HG03196 (cell line): ENCODE results near the gene KAT6B.

Experiments
- ATAC-seq: cut with Tn5 transposase; IDR thresholded peaks from one replicate; pipeline ENCODE4 v1.9.1; 2021; ENCODE audit not compliant: unreplicated experiment

The KAT6B gene

DNA sequence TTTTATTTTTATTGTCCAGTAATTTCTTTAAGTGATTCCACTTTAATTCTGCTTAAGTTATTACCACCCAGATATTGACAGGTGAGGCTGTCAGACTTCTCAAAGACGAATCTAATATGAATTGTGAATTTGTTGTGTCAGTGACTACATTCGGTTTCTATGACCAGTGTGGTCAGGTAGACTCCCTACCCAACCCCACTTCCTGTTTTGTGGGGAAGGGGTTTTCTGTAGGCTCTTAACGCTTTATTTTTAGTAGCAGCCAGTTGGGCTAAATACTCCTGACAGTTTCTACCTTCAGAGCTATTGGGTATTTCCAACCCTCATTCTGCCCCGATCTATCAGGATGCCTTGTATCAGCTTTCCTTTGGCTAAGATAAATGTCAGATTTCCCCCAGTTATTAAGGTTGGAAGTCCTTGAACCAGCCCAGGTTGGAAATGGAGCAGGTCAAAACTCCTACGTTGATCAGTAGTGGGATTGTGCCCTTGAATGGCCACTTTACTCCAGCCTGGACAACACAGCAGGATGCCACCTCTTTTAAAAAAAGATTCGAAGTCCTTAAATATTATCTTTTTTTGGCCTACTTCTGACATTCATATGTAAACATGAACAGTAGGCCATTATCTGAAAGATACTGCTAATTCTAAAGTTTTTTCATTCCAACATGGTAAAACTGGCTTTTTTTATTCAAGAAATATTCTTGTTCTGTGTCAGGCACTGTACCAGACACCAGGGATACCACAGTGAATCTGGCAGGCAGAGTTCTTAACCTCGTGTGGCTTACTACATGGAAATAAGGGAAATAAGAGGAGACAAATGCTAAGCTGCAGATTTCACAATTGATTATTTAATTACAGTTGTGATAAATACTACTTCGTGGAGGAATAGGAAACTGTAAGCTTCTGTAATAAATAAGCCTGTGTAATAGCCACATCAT, 151.8 kb downstream of the KAT6B start:
- peak; percentile 80 for ATAC-seq

DNA sequence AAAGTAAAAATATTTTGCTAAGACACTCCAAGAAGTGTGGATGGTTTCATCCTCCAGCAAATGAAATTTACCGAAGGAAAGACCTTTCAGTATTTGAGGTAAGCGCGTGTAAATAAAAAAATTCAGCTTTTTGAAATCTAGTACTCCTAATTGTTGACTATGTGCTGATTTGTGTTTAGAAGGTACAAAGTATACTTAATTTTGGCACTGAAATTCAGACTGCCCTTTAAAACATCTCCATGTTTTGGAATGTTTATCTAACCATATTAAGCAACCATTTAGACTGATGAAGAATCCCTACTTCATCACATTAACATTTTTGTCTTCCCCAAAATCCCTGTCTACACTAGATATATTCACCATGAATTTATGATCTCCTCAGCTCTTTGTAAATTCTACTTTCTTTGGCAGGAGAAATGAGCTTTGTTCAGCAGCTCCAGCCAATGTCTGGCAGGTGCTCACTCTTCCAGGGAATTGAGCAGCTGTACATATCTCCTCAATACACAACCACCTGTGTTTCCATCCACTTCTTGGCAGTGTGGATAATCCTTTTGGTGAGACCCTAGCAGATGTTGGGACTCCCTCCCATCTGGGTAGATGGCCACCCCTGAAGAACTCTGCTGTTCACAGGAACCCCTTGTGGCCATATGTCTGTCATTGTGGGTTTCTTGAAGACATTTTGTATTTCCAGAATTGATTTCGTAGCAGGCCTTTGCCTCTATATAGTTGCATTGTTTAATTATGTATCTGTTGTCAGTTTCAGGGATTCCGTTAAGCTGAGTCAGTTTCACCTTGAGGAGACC, 155.6 kb downstream of the KAT6B start:
- no peak for ATAC-seq

DNA sequence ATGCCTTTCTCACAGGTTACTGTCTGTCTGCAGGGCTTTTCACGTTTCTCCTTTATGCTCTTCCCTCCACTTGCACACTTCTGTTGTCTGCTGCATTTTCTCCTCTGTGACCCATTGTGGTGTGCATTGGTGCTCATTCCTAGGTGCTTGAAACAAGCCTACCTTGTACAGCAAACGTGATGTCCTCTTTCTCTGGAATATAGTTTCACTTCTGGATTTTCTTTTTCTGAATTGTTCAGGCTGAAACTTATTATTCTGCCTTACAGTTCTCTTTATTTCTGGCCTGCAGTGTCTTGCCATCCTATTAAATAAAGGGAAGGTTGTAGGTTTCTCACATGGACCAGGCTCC, 156.2 kb downstream of the KAT6B start:
- ATAC-seq, result no peak

DNA sequence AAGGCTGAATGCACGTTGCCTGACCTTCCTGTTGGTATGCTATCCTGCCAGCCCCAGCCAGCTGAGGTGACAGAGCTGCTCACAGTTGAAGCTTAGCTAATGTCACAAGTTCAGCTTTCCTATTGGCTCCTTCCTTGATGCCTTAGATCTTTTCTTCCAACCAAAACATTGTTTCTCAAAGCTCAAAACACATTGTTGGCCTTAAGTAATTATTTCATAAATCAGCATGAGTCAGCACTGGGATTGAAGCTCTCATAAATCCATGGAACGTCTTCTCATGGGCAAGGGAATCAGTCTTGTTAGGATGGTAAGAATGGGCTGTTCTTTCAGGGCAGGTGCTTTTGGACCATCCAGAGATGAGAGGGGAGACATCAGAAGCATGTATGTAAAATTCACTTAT, 157.0 kb downstream of the KAT6B start:
- no peak for ATAC-seq

DNA sequence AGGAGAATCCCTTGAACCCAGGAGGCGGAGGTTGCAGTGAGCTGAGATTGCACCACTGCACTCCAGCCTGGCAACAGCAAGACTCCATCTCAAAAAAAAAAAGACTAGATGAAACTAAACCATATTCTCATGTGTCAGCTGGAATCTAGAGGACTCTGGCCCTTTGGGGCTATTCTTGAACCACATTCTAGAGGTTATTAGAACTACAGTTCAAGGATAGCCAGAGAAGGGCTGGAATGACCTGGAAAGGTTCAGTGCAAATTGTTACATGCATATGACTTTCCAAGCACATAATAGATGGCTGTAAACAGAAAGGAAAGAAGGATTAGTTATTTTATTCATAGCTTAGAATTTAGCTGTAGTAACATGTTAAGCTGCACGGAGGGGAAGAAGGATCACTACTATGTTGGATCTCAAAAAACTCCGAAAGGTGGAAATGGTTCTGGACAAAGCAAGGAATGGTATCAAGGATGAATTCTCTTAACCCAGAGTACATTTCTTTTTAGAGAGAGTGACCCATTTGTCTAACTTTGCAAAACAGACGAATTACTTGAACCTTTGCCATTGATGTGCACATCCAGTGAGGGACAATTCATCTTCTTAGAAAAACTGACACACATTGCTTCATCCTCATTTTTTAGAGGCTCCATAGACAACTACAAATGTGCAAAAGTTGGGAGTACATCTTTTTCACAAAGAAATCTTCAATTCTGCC, 161.1 kb downstream of the KAT6B start:
- no peak for ATAC-seq

DNA sequence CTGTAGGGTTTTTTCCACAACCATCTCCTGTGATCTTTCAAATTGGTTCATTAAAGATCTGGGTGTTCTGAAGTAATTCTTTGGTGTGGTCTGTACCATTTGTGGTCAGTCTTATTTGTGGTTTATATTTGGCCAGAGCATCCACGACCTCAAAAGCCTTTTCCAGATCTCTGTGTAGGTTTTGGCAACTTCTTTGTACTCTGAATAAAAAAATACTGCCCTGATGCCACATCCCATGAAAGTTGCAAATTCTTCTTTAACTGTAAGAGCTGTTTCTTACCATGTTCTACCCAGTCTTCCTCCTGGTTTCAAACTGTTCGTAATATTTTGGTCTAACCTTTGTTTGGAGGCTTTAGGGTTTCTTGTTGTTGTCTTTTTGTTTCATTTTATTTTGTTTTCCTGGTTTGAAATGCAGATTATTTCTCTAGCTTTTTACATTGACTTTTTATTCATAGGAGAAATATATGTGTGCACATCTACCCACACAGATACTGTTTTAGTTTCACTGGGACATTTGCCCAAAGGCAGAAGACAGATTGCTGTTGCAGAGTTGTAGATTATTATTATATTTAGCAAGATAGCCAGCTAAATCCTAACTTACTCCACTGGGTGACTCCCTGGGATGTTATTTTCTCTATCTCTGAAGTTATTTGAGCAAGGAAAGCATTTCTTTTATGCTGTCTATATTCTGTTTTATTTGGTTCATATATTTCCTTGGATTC, 161.8 kb downstream of the KAT6B start:
- ATAC-seq, result no peak

DNA sequence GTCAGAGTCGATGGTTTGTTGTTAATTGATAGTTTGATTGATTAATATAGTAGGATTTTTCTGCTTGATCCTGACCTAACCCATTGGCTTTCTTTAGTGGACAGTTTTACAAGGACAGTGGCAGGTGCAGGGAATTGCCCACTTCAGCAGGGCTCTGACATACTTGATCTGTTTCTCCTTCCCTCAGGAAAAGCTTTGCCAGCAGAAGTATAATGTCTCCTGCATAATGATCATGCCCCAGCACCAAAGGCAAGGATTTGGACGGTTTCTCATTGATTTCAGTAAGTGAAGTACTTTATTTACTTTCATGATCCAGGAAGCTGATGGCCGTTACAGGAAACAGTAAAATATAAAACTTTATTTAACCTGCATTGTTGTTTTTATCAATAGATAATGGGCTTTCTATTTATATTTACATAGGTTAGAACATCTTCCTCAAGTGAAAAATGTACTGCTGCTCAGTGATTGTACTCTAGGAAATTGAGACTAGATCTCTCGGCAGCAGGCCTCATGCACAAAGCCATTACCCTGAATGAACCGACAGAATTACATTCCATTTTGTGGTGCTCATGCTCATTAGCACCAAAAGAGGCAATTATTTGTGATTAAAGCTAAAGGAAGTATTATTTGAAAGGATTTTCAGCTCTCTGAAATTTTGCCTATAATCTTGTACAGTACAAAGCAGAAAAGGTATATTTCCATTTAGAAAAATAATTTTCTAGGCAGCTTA, 162.6 kb downstream of the KAT6B start:
- no peak for ATAC-seq

DNA sequence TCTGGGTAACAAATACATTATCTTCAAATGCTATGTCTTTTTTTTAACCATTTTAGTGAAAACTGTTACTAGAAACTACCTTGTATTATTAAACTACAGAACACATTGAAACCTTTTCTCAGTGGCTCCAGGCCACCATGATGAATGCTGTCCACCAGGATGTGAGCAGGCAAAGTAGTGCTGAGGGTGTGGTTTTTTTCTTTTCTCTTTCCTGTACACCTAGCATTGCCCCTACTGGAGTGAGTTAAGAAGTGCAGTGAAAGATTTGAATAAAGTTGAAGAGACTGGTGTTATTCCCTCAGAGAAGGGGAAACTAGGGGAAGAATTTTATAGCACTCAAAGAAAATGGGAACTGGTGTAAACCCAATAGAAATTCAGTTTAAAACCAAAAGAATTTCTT, 165.0 kb downstream of the KAT6B start:
- ATAC-seq, result no peak

DNA sequence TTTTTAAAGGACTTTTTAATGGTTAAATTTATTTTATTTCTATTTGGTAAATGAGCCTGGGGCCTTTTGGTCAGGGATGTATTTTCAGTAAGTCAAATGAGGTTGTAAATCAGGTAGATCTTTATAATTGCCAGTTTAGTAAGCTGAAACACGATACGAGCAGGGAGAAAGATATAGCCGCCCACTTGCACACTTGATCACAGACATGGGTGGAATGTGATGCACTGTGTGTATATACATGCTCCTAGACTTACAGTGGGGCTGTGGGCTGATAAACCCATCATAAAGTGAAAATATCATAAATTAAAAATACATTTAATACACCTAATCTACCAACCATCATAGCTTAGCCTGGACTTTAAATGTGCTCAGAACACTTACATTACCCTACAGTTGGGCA, 165.7 kb downstream of the KAT6B start:
- ATAC-seq, result no peak

DNA sequence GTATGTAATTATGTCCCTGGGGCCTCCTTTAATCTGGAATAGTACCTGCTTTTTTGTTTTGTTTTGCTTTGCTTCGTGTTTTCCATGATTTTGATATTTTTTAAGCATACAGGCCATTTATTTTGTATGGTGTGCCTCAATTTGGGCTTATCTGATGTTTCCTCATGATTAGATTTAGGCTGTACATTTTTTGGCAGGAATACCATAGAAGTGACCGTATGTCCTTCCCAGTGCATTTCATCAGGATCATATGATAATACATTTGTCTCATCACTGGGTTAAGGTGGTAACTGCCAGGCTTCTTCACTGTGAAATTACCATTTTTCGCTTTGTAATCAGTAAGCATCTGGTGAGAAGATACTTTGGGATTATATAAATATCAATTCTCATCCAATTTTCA, 167.2 kb downstream of the KAT6B start:
- no peak for ATAC-seq

DNA sequence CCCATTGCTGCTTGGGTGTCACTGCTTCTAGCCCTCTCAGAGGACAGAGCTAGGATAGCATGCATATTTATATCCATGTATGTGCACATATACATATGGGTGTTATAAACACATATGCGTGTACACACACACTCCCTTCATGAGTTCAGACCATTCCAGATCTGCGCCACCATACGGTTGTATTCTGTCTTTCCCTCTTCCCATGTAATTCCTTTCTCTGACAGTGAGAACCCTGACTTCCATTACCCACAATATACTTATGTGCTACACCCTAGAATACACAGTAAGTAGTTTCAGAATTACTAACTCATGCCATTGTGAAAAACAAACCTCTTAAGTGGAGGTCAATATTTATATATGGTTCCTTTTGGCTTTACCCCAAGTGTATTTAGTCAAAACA, 168.5 kb downstream of the KAT6B start:
- ATAC-seq, result no peak

DNA sequence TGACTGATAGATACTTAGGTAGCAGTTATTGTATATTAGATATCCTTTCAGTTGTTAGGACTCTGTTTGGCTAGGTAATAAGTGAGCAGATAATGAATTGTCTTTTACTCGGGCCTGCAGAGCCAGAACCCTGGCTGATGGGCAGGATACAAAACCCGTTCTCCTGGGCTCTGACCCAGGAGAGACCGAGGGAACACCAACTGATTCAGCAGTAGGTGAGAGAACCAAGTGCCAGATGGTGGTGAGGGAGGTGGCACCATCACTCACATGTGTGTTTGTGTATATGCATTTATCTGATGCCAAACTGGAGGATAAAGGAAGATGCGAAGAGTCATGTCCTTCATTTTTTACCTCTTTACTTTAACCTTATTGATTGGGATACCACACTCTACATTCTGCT, 169.4 kb downstream of the KAT6B start:
- ATAC-seq, result no peak

DNA sequence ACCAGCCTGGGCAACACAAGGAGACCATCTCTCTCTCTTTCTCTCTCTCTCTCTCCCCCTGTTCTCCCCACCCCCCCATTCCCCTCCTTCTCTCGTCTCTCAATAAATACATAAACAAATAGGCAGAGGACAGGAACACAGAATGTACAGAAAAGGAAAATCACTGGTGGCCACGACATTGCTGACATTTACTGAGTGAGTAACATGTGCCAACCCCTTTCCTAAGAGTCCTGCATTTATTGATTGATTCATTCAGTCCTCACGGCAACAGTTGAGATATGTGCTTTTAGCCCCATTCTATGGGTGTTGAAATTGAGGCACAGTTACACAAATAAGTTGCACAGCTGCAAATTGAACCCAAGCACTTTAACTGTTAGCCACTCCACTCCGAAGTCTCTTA, 170.8 kb downstream of the KAT6B start:
- ATAC-seq, result no peak

DNA sequence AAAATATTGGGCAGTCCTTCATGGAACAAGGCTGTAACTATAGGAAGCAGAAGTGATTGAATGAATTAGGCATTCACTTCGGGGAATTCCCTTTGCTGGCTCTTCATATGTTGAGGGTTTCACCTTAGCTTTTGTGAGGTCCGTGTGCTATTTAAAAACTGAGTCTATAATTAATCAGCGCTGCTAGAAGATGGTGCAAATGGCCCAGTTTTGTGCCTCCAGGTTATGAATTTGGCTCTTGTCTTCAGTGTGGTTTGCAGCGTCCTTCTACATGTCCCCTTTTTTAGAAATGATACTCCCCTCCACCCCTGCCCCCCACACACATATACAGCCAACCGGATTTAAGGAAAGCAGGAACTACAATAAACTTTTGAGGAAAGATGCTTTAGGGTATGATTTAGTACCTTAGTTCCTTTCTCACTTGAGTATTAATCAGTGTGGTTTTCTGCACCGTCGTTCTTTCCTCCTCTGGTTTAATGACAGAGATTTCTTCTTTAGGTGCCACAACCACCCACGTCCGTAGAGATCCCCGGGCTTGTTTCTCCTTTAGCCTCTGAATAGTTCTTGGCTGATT, 174.4 kb downstream of the KAT6B start:
- peak; percentile 72 for ATAC-seq

DNA sequence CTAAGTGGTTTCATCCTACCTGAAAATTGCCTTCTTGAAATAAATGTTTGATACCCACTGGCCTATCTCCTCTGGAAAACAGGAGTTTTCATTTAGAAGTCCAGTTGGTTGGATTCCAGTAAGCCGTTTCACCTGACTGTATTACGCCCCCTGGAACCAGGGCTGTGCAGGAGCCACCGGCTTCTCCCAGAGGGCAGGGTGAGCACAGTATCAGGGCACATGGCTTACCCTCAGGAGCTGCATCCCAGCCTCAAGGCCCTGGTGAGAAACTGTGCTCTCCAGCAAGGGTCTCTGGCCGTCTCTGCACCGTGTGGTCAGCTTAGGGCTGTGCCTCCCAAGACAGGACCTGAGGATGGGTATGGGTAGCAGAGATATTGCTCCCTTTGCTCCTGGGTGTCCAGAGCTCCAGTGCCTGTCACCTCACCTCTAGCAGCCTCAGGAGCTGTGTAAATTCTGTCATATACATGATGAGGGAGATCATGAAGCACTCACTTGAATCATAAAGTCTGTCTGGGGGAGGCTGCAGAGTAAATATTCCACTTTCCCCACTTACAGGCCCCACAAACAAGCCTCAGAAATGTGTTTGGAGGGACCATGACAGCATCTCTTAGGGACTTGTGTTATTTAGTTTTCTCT, 175.4 kb downstream of the KAT6B start:
- ATAC-seq, result no peak

DNA sequence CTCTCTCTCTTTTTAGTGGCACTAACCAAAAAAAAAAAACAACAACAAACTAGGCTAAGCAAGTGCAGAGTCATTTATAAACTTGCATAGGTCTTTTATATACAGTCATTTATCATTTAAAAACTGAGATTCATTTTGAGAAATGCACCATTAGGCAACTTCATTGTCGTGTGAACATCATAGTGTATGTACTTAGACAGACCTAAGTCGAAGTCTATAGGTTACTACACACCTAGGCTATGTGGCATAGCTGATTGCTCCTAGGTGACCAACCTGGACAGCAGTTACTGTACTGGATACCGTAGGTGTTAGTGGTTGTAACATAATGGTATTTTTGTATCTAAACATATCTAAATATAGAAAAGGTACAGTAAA, 175.9 kb downstream of the KAT6B start:
- ATAC-seq, result no peak

DNA sequence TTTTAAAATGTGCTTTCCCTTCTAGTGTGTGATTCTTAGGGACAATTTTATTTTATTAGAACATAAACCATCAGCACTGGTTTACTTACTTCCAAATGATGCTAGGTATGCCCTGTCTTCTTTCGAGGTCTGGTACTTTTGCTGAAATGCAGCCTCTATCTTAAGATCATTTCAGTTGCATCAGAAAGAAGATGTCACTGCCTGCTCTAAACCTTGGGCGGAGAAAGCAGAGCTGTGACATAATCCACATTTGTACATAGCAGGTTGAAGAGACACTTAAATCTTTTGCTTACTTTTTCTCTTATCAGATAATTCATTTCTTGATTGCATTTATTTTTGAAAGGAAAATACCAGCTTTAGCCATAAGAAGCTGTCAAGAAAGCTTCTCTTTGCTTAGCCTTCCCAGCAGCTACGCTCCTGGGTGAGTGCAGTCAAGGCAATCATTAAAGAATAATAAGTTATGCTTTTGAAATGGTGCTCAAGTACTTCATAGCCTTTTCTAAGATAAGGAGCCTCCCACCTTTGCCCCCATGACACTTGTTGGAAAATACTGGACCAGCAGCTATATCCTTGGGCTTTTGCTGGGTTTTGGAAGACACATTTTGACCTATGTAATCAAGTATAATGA, 176.7 kb downstream of the KAT6B start:
- no peak for ATAC-seq

DNA sequence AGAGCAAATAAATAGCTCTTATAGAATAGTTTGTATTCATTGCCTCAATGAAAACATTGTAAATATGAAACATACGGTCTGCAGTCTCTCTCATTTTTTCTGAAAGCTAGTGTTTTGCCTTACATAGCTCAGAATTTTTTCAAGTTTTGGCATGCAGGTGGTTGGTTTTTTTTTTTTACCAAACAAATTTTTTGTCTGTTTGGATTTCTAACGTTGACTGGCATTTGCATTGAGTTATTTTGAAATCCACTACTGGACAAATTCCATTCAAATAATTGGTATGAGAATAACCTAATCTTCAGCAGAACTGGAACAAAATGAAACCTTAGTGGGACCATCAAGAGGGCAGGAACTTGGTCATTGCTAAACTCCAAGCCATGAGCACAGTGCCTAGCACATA, 177.5 kb downstream of the KAT6B start:
- ATAC-seq, result no peak

DNA sequence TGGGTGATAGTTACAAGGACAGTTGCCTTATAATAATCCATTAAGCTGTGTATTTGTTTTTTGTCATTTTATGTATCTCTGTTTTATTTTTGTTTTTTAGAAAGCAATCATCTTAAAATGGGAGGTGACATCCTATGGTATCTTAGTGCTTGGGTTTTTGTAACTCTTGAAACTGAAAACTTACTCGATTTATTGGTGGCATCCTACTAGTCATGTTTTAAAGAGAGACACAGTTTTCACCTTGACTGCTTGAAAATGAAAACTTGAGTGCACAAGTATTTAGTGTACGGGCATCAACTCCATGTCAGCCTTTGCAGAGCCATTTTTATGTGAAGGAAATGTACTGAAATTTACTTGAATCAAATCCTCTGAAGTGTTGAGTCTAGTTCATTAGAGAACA, 181.2 kb downstream of the KAT6B start:
- no peak for ATAC-seq
